DND-41 (cell line): ENCODE measurements around the gene FSD1L.

Experiments
- ATAC-seq: fragments of 200-7000 bp; cut with Tn5 transposase; 3 replicates; pipeline ENCODE4 v1.9.1; 2021; ENCODE audit warnings: low read depth; ENCODE audit not compliant: insufficient read depth
- DNase-seq: peaks from one replicate; pipeline ENCODE4 v3.0.0-alpha.2; 2020
- H2AFZ ChIP-seq: 2 replicates; pipeline ENCODE4 v1.6.0; 2012; ENCODE audit warnings: low read depth, low read length
- H3K27ac ChIP-seq: 2 replicates; pipeline ENCODE4 v1.5.1; 2012; ENCODE audit warnings: low read length, inconsistent platforms
- H3K27me3 ChIP-seq: fragments of 200-600 bp; sonication (generic); 2 replicates; pipeline ENCODE4 v1.6.0; 2012; ENCODE audit warnings: low read length, mild to moderate bottlenecking, inconsistent platforms; ENCODE audit not compliant: insufficient read depth, poor library complexity
- H3K36me3 ChIP-seq: 2 replicates; pipeline ENCODE4 v1.5.1; 2012; ENCODE audit warnings: low read length, inconsistent platforms; ENCODE audit not compliant: insufficient read depth
- H3K4me1 ChIP-seq: 2 replicates; pipeline ENCODE4 v1.5.1; 2012; ENCODE audit warnings: mild to moderate bottlenecking, low read length; ENCODE audit not compliant: insufficient read depth
- H3K4me2 ChIP-seq: 2 replicates; pipeline ENCODE4 v1.6.0; 2012; ENCODE audit warnings: mild to moderate bottlenecking, moderate library complexity, low read length, inconsistent platforms; ENCODE audit not compliant: insufficient read depth
- H3K4me3 ChIP-seq, 2 experiments: fragments of 200-600 bp in 1 of 2; shearing (Covaris generic) in 1 of 2; 2 replicates each; pipeline ENCODE4 v1.5.1; 2012 to 2016; ENCODE audit warnings: inconsistent platforms in 2 of 2, low read length in 2 of 2, mild to moderate bottlenecking in 2 of 2, low read depth in 1 of 2, moderate library complexity in 1 of 2
- H3K79me2 ChIP-seq: 2 replicates; pipeline ENCODE4 v1.6.0; 2012; ENCODE audit warnings: low read length, inconsistent platforms; ENCODE audit not compliant: insufficient read depth
- H3K9ac ChIP-seq: 2 replicates; pipeline ENCODE4 v1.6.0; 2012; ENCODE audit warnings: low read depth, mild to moderate bottlenecking, inconsistent platforms, low read length, moderate library complexity
- H3K9me3 ChIP-seq: 2 replicates; pipeline ENCODE4 v1.5.1; 2012; ENCODE audit warnings: low read length, moderate library complexity, mild to moderate bottlenecking, inconsistent platforms; ENCODE audit not compliant: insufficient read depth, severe bottlenecking
- H4K20me1 ChIP-seq: 2 replicates; pipeline ENCODE4 v1.6.0; 2012; ENCODE audit warnings: low read length; ENCODE audit not compliant: insufficient read depth
- CTCF ChIP-seq: IDR thresholded peaks from 2 replicates; pipeline ENCODE4 v1.5.1; 2012; ENCODE audit warnings: borderline replicate concordance, low read length, moderate library complexity, mild to moderate bottlenecking; ENCODE audit not compliant: poor library complexity, severe bottlenecking; ENCODE audit errors: extremely low read depth
- EZH2 ChIP-seq: IDR thresholded peaks from 3 replicates; pipeline ENCODE4 v1.6.1; 2012; ENCODE audit warnings: borderline replicate concordance, low read depth, mild to moderate bottlenecking, moderate library complexity, low read length, inconsistent platforms; ENCODE audit not compliant: severe bottlenecking

The FSD1L gene

GRCh38 chr9:105421154-105421553, 26.7 kb upstream of the FSD1L start:
- H3K9ac ChIP-seq = no peak overlapping the region
- no peaks in the 10 kb centered on the region for H4K20me1 ChIP-seq
- no peak overlapping the region for H2AFZ ChIP-seq
- no peak for ATAC-seq
- TF ChIP-seq EZH2 (no peak), CTCF (no peak)
- H3K4me1 ChIP-seq = no peaks in the 10 kb centered on the region
- H3K27ac ChIP-seq = no peak overlapping the region
- H3K36me3 ChIP-seq = no peaks in the 10 kb centered on the region
- no peak for DNase-seq
- H3K79me2 ChIP-seq = no peaks in the 10 kb centered on the region
- no peaks in the 10 kb centered on the region for H3K9me3 ChIP-seq
- H3K27me3 ChIP-seq = peaks cover 4% of the 10 kb centered on the region
- no peak overlapping the region for H3K4me3 ChIP-seq
- H3K4me2 ChIP-seq = no peak overlapping the region

- ATAC-seq (no peak), DNase-seq (no peak)
- Histone ChIP-seq H3K27me3 (peaks cover 4% of the 10 kb centered on the region), H3K4me3 (no peak overlapping the region), H3K79me2 (no peaks in the 10 kb centered on the region), H3K4me1 (no peaks in the 10 kb centered on the region), H3K36me3 (no peaks in the 10 kb centered on the region), H3K27ac (no peak overlapping the region), H3K9ac (no peak overlapping the region), H3K4me2 (no peak overlapping the region), H2AFZ (no peak overlapping the region), H4K20me1 (no peaks in the 10 kb centered on the region), H3K9me3 (no peaks in the 10 kb centered on the region)
- TF ChIP-seq EZH2 (no peak), CTCF (no peak)
Observed at GRCh38 chr9:105421864-105422263, 26.0 kb upstream of the FSD1L start.

GRCh38 chr9:105425816-105426433, 21.9 kb upstream of the FSD1L start:
- no peaks in the 10 kb centered on the region for H3K36me3 ChIP-seq
- no peaks in the 10 kb centered on the region for H4K20me1 ChIP-seq
- H3K27ac ChIP-seq = no peak overlapping the region
- no peak for TF ChIP-seq EZH2
- TF ChIP-seq CTCF = peak; percentile 51
- no peaks in the 10 kb centered on the region for H3K4me1 ChIP-seq
- ATAC-seq (peak; percentile 66; the same call in 2 of the 3 replicates), DNase-seq (no peak)
- H3K4me3 ChIP-seq = no peak overlapping the region
- no peaks in the 10 kb centered on the region for H3K9me3 ChIP-seq
- no peak overlapping the region for H3K9ac ChIP-seq
- H3K27me3 ChIP-seq = peaks cover 2% of the 10 kb centered on the region
- H3K79me2 ChIP-seq = no peaks in the 10 kb centered on the region
- H2AFZ ChIP-seq = no peak overlapping the region
- H3K4me2 ChIP-seq = no peak overlapping the region

- no peaks in the 10 kb centered on the region for H3K4me1 ChIP-seq
- peaks cover 2% of the 10 kb centered on the region for H3K27me3 ChIP-seq
- DNase-seq = no peak
- H3K27ac ChIP-seq = no peak overlapping the region
- no peaks in the 10 kb centered on the region for H3K9me3 ChIP-seq
- TF ChIP-seq EZH2 (no peak), CTCF (no peak)
- H3K4me2 ChIP-seq = no peak overlapping the region
- H3K79me2 ChIP-seq = no peaks in the 10 kb centered on the region
- H3K9ac ChIP-seq = no peak overlapping the region
- no peak overlapping the region for H2AFZ ChIP-seq
- ATAC-seq = no peak
- H3K4me3 ChIP-seq = no peak overlapping the region
- H4K20me1 ChIP-seq = no peaks in the 10 kb centered on the region
- H3K36me3 ChIP-seq = no peaks in the 10 kb centered on the region
Observed at GRCh38 chr9:105426657-105427056, 21.2 kb upstream of the FSD1L start.
